GM19025 (cell line): ENCODE data around the gene CPB1.

ENCODE experiments used
- ATAC-seq: cut with Tn5 transposase; IDR thresholded peaks from one replicate; pipeline ENCODE4 v1.9.1; 2021; ENCODE audit warnings: mild to moderate bottlenecking, low read depth, moderate library complexity; ENCODE audit not compliant: unreplicated experiment

Gene CPB1

GRCh38 chr3:148879256-148879655 is 51.6 kb downstream of the CPB1 start:
- ATAC-seq, result no peak

DNA sequence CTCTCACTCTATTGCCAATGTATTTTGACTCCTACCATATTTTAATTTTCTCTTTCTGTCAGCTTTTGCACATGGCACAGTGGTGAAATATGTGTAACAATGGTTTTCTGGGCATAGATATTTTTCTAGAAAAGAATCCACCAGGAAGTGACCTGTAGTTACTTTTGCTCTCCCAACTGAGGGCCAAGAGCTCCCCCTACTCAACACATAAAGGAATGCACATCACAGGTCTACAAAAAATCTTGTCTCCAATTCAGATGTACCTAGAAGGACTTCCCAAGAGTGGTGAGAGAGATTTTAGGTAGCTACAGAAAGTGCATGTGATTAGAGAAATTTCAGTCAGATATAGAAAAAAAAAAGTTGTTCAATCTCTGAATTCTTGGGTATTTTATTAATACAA is 53.1 kb downstream of the CPB1 start:
- no peak for ATAC-seq

DNA sequence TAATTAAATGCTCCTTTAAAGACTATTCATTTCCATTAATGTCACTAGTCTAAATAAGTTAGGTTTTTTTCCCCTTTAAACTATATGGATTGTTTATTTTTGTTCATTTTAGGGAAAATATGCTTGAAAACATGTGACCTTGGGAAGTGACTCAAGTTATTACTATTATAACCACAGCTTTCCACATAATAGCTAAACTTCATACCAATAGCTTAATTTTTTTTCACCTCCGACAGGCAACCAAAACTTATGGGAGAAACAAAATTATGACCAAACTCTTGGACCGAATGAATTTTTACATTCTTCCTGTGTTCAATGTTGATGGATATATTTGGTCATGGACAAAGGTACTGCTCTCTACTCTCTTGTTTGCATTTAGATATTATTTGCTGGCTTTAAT is 53.7 kb downstream of the CPB1 start:
- no peak for ATAC-seq

GRCh38 chr3:148882288-148882687 is 54.7 kb downstream of the CPB1 start:
- no peak for ATAC-seq

GRCh38 chr3:148883163-148883562 is 55.6 kb downstream of the CPB1 start:
- ATAC-seq, result no peak

DNA sequence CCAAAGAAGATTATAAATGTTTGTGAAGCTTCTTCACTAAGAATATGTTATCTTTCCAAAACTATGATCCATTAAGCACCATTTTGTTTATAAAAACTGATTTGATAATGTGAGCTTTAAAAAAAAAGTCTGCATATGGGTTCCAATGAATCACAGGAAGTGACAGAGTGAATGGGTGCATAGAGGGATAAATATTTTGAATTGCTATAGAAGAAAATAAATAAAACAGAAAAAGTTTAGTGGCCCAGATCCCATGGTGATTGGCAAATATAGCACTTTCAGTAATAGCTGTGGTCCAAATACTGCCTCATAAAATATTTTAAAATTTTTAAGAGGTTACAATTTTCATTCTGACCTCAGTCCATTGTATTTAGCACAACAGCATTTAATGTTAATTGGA is 56.6 kb downstream of the CPB1 start:
- no peak for ATAC-seq

GRCh38 chr3:148889828-148890227 is 62.2 kb downstream of the CPB1 start:
- ATAC-seq, result no peak

GRCh38 chr3:148896062-148896461 is 68.5 kb downstream of the CPB1 start:
- ATAC-seq, result no peak

DNA sequence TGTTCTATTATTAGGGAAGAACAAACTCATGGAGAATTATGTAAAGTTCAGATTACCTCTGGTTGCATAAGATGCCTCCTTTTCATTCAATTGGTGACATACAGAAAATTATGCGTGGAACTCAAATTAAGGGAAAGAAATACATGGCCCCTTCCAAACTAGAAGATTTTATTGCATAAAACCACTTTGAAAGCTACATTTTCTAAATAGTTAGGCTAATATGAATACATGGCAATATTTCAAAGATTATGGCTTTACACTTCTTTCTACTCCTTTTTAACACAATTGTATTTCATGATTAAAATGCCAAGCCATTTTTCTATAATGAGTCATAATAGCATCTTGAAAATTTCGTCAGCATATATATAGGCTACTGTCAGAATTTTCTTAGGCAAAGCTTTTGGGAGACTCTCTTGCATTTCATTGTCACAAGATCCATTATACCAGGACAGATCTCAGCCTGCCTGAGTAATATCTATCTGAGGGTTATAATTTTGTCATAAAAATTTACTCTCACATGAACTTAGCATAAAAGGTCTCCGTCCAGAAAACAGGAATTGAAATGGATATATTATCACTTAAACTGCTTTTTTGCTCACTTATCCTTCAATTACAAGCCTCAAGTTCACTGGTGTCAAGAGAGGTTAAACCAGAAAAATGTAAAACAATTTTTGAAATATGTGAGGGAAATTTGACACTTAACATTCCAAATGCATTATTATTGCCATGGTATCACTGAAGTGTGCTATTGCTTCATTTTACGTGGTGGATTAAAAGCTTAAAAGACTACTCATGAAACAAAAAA is 74.6 kb downstream of the CPB1 start:
- no peak for ATAC-seq

GRCh38 chr3:148903022-148903442 is 75.4 kb downstream of the CPB1 start:
- ATAC-seq, result no peak

DNA sequence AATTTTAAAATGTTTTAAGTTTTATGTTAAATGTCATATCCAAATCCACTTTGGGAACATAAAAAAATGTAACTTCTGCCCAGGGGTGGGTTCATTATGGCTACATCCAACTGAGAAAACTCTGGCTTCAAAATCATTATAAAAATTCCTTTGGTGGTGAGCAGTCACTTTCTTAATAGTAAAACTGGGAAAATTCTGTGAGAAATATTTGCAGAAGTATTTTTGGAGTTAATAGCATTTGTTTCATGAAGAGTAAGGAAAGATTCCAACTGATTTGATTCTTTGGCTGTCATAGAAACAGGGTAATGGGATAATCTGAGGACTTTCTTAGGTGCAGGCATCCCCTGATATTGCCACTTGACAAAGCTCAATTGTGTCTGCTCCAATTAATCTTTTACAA is 76.3 kb downstream of the CPB1 start:
- ATAC-seq, result no peak

GRCh38 chr3:148906667-148907066 is 79.1 kb downstream of the CPB1 start:
- no peak for ATAC-seq
